Liver (tissue), 9 donors: ENCODE results near the gene PIK3R5. TPM values are rescaled to one million over a fixed set of nuclear protein-coding genes. Genes with fewer than 3 reads are reported as not detected.
A peak's percentile ranks its signal among the peaks of the same experiment; 100 is the strongest.

Experiments used
- DNase-seq: peaks from one replicate; pipeline ENCODE4 v3.0.0-alpha.2; 2017; ENCODE audit warnings: low spot score
- H3K27ac ChIP-seq, 2 donors: one replicate each; pipeline ENCODE4 v1.7.0; 2013; ENCODE audit warnings: inconsistent platforms in 2 of 2, low read length in 2 of 2, control low read depth in 1 of 2, low read depth in 1 of 2, mild to moderate bottlenecking in 1 of 2
- H3K27me3 ChIP-seq, 4 donors: one replicate each; pipeline versions ENCODE4 v1.6.1 to v1.7.0; 2013; ENCODE audit warnings: low read length in 3 of 4, inconsistent platforms in 1 of 4, mild to moderate bottlenecking in 1 of 4, moderate library complexity in 1 of 4; ENCODE audit not compliant: control insufficient read depth in 4 of 4, insufficient read depth in 4 of 4
- H3K36me3 ChIP-seq, 4 donors: one replicate each; pipeline versions ENCODE4 v1.6.1 to v1.7.0; 2013; ENCODE audit warnings: low read length in 3 of 4, mild to moderate bottlenecking in 3 of 4, low read depth in 1 of 4, moderate library complexity in 1 of 4; ENCODE audit not compliant: control insufficient read depth in 4 of 4, insufficient read depth in 3 of 4
- H3K4me1 ChIP-seq, 4 donors: one replicate each; pipeline versions ENCODE4 v1.6.1 to v1.7.0; 2013; ENCODE audit warnings: low read length in 3 of 4, mild to moderate bottlenecking in 3 of 4, moderate library complexity in 1 of 4; ENCODE audit not compliant: control insufficient read depth in 4 of 4, insufficient read depth in 4 of 4
- H3K4me3 ChIP-seq, 3 donors: one replicate each; pipeline versions ENCODE4 v1.6.1 to v1.7.0; 2013; ENCODE audit warnings: low read length in 3 of 3, control low read depth in 1 of 3, low read depth in 1 of 3, mild to moderate bottlenecking in 1 of 3
- H3K9ac ChIP-seq, 2 donors: one replicate each; pipeline ENCODE4 v1.7.0; 2013; ENCODE audit warnings: low read length in 2 of 2, mild to moderate bottlenecking in 2 of 2, moderate library complexity in 2 of 2, control low read depth in 1 of 2, low read depth in 1 of 2
- H3K9me3 ChIP-seq, 4 donors: one replicate each; pipeline versions ENCODE4 v1.6.1 to v1.7.0; 2013; ENCODE audit warnings: low read length in 3 of 4; ENCODE audit not compliant: control insufficient read depth in 4 of 4
- EGR1 ChIP-seq, 2 donors: IDR thresholded peaks; 2 replicates each; pipeline ENCODE4 v1.6.1; 2016 to 2018; ENCODE audit warnings: antibody characterized with exemption in 2 of 2, low read depth in 2 of 2
- FOXA1 ChIP-seq: IDR thresholded peaks from 2 replicates; pipeline ENCODE4 v1.6.1; 2016; ENCODE audit warnings: antibody characterized with exemption
- FOXA2 ChIP-seq: IDR thresholded peaks from 2 replicates; pipeline ENCODE4 v1.6.1; 2016; ENCODE audit warnings: antibody characterized with exemption
- GABPA ChIP-seq, 2 donors: IDR thresholded peaks in 1 of 2; conservative IDR thresholded peaks in 1 of 2; 2 replicates each; pipeline ENCODE4 v1.6.1; 2016; ENCODE audit warnings: antibody characterized with exemption in 2 of 2, mild to moderate bottlenecking in 1 of 2, moderate library complexity in 1 of 2
- JUND ChIP-seq, 2 donors: IDR thresholded peaks; 2 replicates each; pipeline ENCODE4 v1.6.1; 2016; ENCODE audit warnings: antibody characterized with exemption in 2 of 2
- MAX ChIP-seq: IDR thresholded peaks from 2 replicates; pipeline ENCODE4 v1.6.1; 2016; ENCODE audit warnings: antibody characterized with exemption
- NR2F2 ChIP-seq: IDR thresholded peaks from 2 replicates; pipeline ENCODE4 v1.6.1; 2016; ENCODE audit warnings: antibody characterized with exemption
- RAD21 ChIP-seq, 2 donors: IDR thresholded peaks; 2 replicates each; pipeline ENCODE4 v1.6.1; 2016; ENCODE audit warnings: antibody characterized with exemption in 2 of 2, mild to moderate bottlenecking in 2 of 2
- REST ChIP-seq: IDR thresholded peaks from 2 replicates; pipeline ENCODE4 v1.6.1; 2016; ENCODE audit warnings: antibody characterized with exemption, mild to moderate bottlenecking
- RXRA ChIP-seq, 2 donors: IDR thresholded peaks; 2 replicates each; pipeline ENCODE4 v1.6.1; 2017 to 2018; ENCODE audit warnings: antibody characterized with exemption in 2 of 2, mild to moderate bottlenecking in 1 of 2
- SP1 ChIP-seq: IDR thresholded peaks from 2 replicates; pipeline ENCODE4 v1.6.1; 2018; ENCODE audit warnings: antibody characterized with exemption, mild to moderate bottlenecking
- TAF1 ChIP-seq: conservative IDR thresholded peaks from 2 replicates; pipeline ENCODE4 v1.6.1; 2016; ENCODE audit warnings: antibody characterized with exemption, mild to moderate bottlenecking
- YY1 ChIP-seq: IDR thresholded peaks from 2 replicates; pipeline ENCODE4 v1.6.1; 2016; ENCODE audit warnings: antibody characterized with exemption, mild to moderate bottlenecking
- WGBS: extraction: QIAGEN DNeasy Blood & Tissue Kit; methylation state at CpG from one replicate; pipeline ENCODE4 v1.1.7; 2013; 5-methylcytosine and 5-hydroxymethylcytosine counted together
- polyA plus RNA-seq, 2 donors: library from polyadenylated mRNA; stranded (reverse) in 1 of 2; unstranded in 1 of 2; fragments of 200-250 nt in 1 of 2; fragments of >200 nt in 1 of 2; fragmentation: Nextera tagmentation in 1 of 2; extraction: Ambion mirVana in 1 of 2; gene quantifications; one replicate each; pipeline versions ENCODE4 v1.2.1 to v1.2.3, GENCODE V29; 2013 to 2015
- total RNA-seq, 2 donors: library from RNA; depleted of rRNA; stranded (reverse); fragments of >200 nt; gene quantifications; one replicate each; pipeline ENCODE4 v1.2.3, GENCODE V29; 2014
- TF ChIP-seq, protein P1 (sequence below): fragments of 150-350 bp; IDR thresholded peaks from 2 replicates; pipeline ENCODE4 v1.5.1; 2017; ENCODE audit warnings: improper control_type of control experiment, low read depth, low read length; ENCODE audit not compliant: missing input control
- donor health status: healthy.
- donor health status: healthy.
- donor health status: healthy.
- donor health status: healthy.
- donor health status: healthy.

The PIK3R5 gene
- total and polyA plus RNA-seq, 4 donors, result 0.93 to 7.8 (median 2.6) TPM

GRCh38 chr17:8867361-8867981 is 98.0 kb downstream of the PIK3R5 start, which contains the start of gene PIK3R6:
TSS of gene PIK3R6 (minus strand) at chr17:8867674. CDS start at chr17:8849794, 17,880 bp downstream.
- 55% methylated on average over 12 of the region's 12 CpGs for WGBS
- Histone ChIP-seq H3K9ac (no peak within 1 kb of the TSS), H3K27me3 (no peaks in the 10 kb centered on the region), H3K4me1 (no peaks in the 10 kb centered on the region), H3K36me3 (no peaks in the 10 kb centered on the region), H3K27ac (no peak within 1 kb of the TSS), H3K4me3 (peak within 1 kb of the TSS in 1 of 3 donors; percentile 6), H3K9me3 (peaks cover 0 to 2% (median under 1%) of the 10 kb centered on the region in 4 donors)
- no peak for TF ChIP-seq JUND (IDR thresholded peaks at IDR 0.05)
- no peak for TF ChIP-seq TAF1
- TF ChIP-seq SP1, result no peak
- TF ChIP-seq FOXA2, result no peak
- TF ChIP-seq MAX, result no peak
- TF ChIP-seq REST, result no peak
- DNase-seq, result no peak

- Histone ChIP-seq H3K9me3 (peaks cover 0 to 2% (median 0%) of the 10 kb centered on the region in 4 donors), H3K4me3 (no peak overlapping the region), H3K4me1 (no peaks in the 10 kb centered on the region), H3K9ac (no peak overlapping the region), H3K27ac (no peak overlapping the region), H3K36me3 (no peaks in the 10 kb centered on the region), H3K27me3 (no peaks in the 10 kb centered on the region)
- TF ChIP-seq GABPA (IDR thresholded peaks at IDR 0.05 in 1 of 2, conservative IDR thresholded peaks at IDR 0.05 in 1 of 2) (no peak), RXRA (IDR thresholded peaks at IDR 0.05) (no peak), EGR1 (IDR thresholded peaks at IDR 0.05; ENCODE audit: low read depth in 2 of 2) (no peak), RAD21 (IDR thresholded peaks at IDR 0.05) (no peak), YY1 (no peak), FOXA2 (no peak), NR2F2 (no peak), SP1 (no peak), FOXA1 (no peak)
- no peak for DNase-seq
- WGBS, result 84% methylated on average over 7 of the region's 7 CpGs
These were observed 99.7 kb downstream of the PIK3R5 start for GRCh38 chr17:8865811-8866210.

GRCh38 chr17:8865385-8865784 is 100.1 kb downstream of the PIK3R5 start:
- Histone ChIP-seq H3K4me3 (no peak overlapping the region), H3K27ac (no peak overlapping the region), H3K4me1 (no peaks in the 10 kb centered on the region), H3K27me3 (no peaks in the 10 kb centered on the region), H3K36me3 (no peaks in the 10 kb centered on the region), H3K9ac (no peak overlapping the region), H3K9me3 (peaks cover 0 to 2% (median 0%) of the 10 kb centered on the region in 4 donors)
- TF ChIP-seq FOXA2, result no peak
- TF ChIP-seq, protein P1, sequence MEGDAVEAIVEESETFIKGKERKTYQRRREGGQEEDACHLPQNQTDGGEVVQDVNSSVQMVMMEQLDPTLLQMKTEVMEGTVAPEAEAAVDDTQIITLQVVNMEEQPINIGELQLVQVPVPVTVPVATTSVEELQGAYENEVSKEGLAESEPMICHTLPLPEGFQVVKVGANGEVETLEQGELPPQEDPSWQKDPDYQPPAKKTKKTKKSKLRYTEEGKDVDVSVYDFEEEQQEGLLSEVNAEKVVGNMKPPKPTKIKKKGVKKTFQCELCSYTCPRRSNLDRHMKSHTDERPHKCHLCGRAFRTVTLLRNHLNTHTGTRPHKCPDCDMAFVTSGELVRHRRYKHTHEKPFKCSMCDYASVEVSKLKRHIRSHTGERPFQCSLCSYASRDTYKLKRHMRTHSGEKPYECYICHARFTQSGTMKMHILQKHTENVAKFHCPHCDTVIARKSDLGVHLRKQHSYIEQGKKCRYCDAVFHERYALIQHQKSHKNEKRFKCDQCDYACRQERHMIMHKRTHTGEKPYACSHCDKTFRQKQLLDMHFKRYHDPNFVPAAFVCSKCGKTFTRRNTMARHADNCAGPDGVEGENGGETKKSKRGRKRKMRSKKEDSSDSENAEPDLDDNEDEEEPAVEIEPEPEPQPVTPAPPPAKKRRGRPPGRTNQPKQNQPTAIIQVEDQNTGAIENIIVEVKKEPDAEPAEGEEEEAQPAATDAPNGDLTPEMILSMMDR, result no peak
- 77% methylated on average over 6 of the region's 6 CpGs for WGBS
- no peak for DNase-seq
